ENCODE data around the gene RIN1.

Gene RIN1

GRCh38 chr11:66299186-66299585, 37.0 kb downstream of the RIN1 start:
- Histone ChIP-seq H3K4me3 (ENCODE audit: low read length, poor library complexity, severe bottlenecking) (no peak overlapping the region), H3K4me2 (ENCODE audit: low read depth, low read length, poor library complexity, severe bottlenecking) (no peak overlapping the region), H3K9me3 (ENCODE audit: insufficient read depth, low read depth, low read length) (no peaks in the 10 kb centered on the region), H3K79me2 (ENCODE audit: insufficient read depth, low read length) (no peaks in the 10 kb centered on the region), H2AFZ (ENCODE audit: low read length) (no peak overlapping the region), H3K9ac (ENCODE audit: low read depth, low read length, poor library complexity, severe bottlenecking) (no peak overlapping the region), H3K27me3 (ENCODE audit: insufficient read depth, low read length, poor library complexity, severe bottlenecking) (no peaks in the 10 kb centered on the region), H3K4me1 (ENCODE audit: insufficient read depth, low read length, poor library complexity, severe bottlenecking) (no peaks in the 10 kb centered on the region), H3K9me2 (replicated peaks; ENCODE audit: low read depth, low read length) (no peaks in the 10 kb centered on the region), H3K36me3 (ENCODE audit: insufficient read depth, low read length) (no peaks in the 10 kb centered on the region), H4K20me1 (ENCODE audit: insufficient read depth, low read length, poor library complexity, severe bottlenecking) (no peaks in the 10 kb centered on the region), H3F3A (ENCODE audit: low read depth) (no peaks in the 10 kb centered on the region)
- TF ChIP-seq, protein P1, sequence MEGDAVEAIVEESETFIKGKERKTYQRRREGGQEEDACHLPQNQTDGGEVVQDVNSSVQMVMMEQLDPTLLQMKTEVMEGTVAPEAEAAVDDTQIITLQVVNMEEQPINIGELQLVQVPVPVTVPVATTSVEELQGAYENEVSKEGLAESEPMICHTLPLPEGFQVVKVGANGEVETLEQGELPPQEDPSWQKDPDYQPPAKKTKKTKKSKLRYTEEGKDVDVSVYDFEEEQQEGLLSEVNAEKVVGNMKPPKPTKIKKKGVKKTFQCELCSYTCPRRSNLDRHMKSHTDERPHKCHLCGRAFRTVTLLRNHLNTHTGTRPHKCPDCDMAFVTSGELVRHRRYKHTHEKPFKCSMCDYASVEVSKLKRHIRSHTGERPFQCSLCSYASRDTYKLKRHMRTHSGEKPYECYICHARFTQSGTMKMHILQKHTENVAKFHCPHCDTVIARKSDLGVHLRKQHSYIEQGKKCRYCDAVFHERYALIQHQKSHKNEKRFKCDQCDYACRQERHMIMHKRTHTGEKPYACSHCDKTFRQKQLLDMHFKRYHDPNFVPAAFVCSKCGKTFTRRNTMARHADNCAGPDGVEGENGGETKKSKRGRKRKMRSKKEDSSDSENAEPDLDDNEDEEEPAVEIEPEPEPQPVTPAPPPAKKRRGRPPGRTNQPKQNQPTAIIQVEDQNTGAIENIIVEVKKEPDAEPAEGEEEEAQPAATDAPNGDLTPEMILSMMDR (conservative IDR thresholded peaks at IDR 0.05; ENCODE audit: low read length) = no peak
- no peak for TF ChIP-seq EZH2phosphoT487 (IDR thresholded peaks at IDR 0.05; ENCODE audit: borderline replicate concordance)

GRCh38 chr11:66297610-66298009, 38.6 kb downstream of the RIN1 start:
- no peaks in the 10 kb centered on the region for H3K4me1 ChIP-seq (ENCODE audit: insufficient read depth, low read length, poor library complexity, severe bottlenecking)
- H2AFZ ChIP-seq (ENCODE audit: low read length) = no peak overlapping the region
- no peaks in the 10 kb centered on the region for H3F3A ChIP-seq (ENCODE audit: low read depth)
- no peaks in the 10 kb centered on the region for H3K36me3 ChIP-seq (ENCODE audit: insufficient read depth, low read length)
- TF ChIP-seq, protein P1 (conservative IDR thresholded peaks at IDR 0.05; ENCODE audit: low read length) = no peak
- no peak for TF ChIP-seq EZH2phosphoT487 (IDR thresholded peaks at IDR 0.05; ENCODE audit: borderline replicate concordance)
- no peaks in the 10 kb centered on the region for H3K9me2 ChIP-seq (replicated peaks; ENCODE audit: low read depth, low read length)
- no peaks in the 10 kb centered on the region for H3K79me2 ChIP-seq (ENCODE audit: insufficient read depth, low read length)
- H3K4me3 ChIP-seq (ENCODE audit: low read length, poor library complexity, severe bottlenecking) = no peak overlapping the region
- no peaks in the 10 kb centered on the region for H3K9me3 ChIP-seq (ENCODE audit: insufficient read depth, low read depth, low read length)
- H3K9ac ChIP-seq (ENCODE audit: low read depth, low read length, poor library complexity, severe bottlenecking) = no peak overlapping the region
- no peaks in the 10 kb centered on the region for H4K20me1 ChIP-seq (ENCODE audit: insufficient read depth, low read length, poor library complexity, severe bottlenecking)
- no peak overlapping the region for H3K4me2 ChIP-seq (ENCODE audit: low read depth, low read length, poor library complexity, severe bottlenecking)
- no peaks in the 10 kb centered on the region for H3K27me3 ChIP-seq (ENCODE audit: insufficient read depth, low read length, poor library complexity, severe bottlenecking)

DNA sequence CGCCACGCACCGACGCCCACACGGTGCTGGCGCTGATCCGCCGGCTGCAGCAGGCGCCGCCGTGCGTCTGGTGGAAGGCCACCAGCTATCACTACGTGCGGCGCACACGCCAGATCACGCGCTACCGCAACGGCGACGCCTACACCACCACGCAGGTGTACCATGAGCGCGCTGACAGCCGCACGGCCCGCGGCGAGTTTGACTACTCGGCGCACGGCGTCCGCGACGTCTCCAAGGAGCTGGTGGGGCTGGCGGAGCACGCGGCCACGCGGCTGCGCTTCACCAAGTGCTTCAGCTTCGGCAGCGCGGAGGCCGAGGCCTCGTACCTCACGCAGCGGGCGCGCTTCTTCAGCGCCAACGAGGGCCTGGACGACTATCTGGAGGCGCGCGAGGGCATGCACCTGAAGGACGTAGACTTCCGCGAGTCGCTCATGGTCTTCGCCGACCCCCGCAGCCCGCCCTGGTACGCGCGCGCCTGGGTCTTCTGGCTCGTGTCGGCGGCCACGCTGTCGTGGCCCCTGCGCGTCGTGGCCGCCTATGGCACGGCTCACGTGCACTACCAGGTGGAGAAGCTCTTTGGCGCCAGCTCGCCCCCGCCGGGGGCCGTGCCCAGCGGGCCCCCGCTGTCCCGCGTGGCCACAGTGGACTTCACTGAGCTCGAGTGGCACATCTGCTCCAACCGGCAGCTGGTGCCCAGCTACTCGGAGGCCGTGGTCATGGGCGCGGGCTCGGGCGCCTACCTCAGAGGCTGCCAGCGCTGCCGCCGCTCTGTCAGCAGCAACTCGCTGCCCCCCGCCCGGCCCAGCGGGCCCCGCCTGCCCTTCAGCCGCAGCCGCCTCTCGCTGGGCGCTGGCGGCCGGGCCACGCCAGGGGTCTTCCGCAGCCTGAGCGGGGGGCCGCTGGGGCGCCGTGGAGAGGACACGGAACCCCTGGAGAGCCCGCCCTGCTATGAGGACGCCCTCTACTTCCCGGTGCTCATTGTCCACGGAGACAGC, 41.3 kb downstream of the RIN1 start:
- Histone ChIP-seq H3K9me2 (replicated peaks; ENCODE audit: low read depth, low read length) (no peaks in the 10 kb centered on the region), H4K20me1 (ENCODE audit: insufficient read depth, low read length, poor library complexity, severe bottlenecking) (no peaks in the 10 kb centered on the region), H3K9ac (ENCODE audit: low read depth, low read length, poor library complexity, severe bottlenecking) (no peak overlapping the region), H3K4me3 (ENCODE audit: low read length, poor library complexity, severe bottlenecking) (no peak overlapping the region), H2AFZ (ENCODE audit: low read length) (no peak overlapping the region), H3K36me3 (ENCODE audit: insufficient read depth, low read length) (no peaks in the 10 kb centered on the region), H3K4me2 (ENCODE audit: low read depth, low read length, poor library complexity, severe bottlenecking) (no peak overlapping the region), H3K27me3 (ENCODE audit: insufficient read depth, low read length, poor library complexity, severe bottlenecking) (no peaks in the 10 kb centered on the region), H3K9me3 (ENCODE audit: insufficient read depth, low read depth, low read length) (no peaks in the 10 kb centered on the region), H3K4me1 (ENCODE audit: insufficient read depth, low read length, poor library complexity, severe bottlenecking) (peaks cover 4% of the 10 kb centered on the region), H3K79me2 (ENCODE audit: insufficient read depth, low read length) (no peaks in the 10 kb centered on the region), H3F3A (ENCODE audit: low read depth) (no peaks in the 10 kb centered on the region)
- TF ChIP-seq, protein P1 (conservative IDR thresholded peaks at IDR 0.05; ENCODE audit: low read length) = no peak
- no peak for TF ChIP-seq EZH2phosphoT487 (IDR thresholded peaks at IDR 0.05; ENCODE audit: borderline replicate concordance)

Data from Loucy (cell line).